ENCODE results near the gene SGO2. TPM values are rescaled to one million over a fixed set of nuclear protein-coding genes. Genes with fewer than 3 reads are reported as not detected.
A peak's percentile ranks its signal among the peaks of the same experiment; 100 is the strongest.

SGO2 gene
- total and polyA plus RNA-seq, 2 donors (not counting 1 experiment from before 2014, with no cell fraction given): 0.89 to 5.3 TPM

DNA sequence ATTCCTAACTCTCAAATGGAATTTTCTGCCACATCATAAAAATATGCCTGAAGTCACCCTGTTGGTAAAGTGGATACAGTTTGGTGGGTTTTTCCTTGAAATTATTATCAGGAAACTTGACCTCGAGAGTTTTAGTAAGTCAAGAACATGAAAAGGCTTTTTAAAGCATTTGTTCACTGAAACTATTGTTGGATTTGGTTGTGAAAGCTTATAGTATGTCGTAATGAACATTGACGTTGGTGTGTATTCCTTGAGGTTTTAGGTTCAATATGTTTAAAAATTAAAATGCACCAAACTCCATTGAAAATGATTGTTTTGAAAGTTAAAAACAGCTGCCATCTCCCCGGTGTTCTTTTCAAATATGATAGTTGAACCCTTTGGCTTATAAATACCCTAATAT, 90.6 kb downstream of the SGO2 start:
- Histone ChIP-seq H3K4me2 (replicated peaks; ENCODE audit: low read depth, low read length, poor library complexity, severe bottlenecking) (no peak overlapping the region), H3K4me3 (ENCODE audit: control extremely low read depth in 1 of 5, extremely low read depth in 1 of 5, insufficient read depth in 1 of 5, low read depth in 2 of 5, low read length in 4 of 5) (no peak overlapping the region), H3K9ac (ENCODE audit: low read length) (no peak overlapping the region), H3K9me3 (ENCODE audit: control extremely low read depth in 1 of 3, control insufficient read depth in 2 of 3, insufficient read depth in 1 of 3, low read length in 2 of 3) (no peaks in the 10 kb centered on the region), H4K20me1 (ENCODE audit: control insufficient read depth, insufficient read depth, low read length, poor library complexity, severe bottlenecking) (no peaks in the 10 kb centered on the region), H3K27ac (ENCODE audit: low read length in 2 of 2) (no peak overlapping the region), H3K4me1 (ENCODE audit: control insufficient read depth in 2 of 2, insufficient read depth in 2 of 2, low read length in 2 of 2) (peaks cover 0 to 5% of the 10 kb centered on the region in 2 donors), H2AFZ (ENCODE audit: insufficient read depth, low read depth, low read length, poor library complexity, severe bottlenecking) (no peak overlapping the region), H3K27me3 (replicated peaks in 1 of 4; ENCODE audit: control extremely low read depth in 1 of 4, control insufficient read depth in 3 of 4, insufficient read depth in 4 of 4, low read length in 3 of 4) (no peaks in the 10 kb centered on the region), H3K36me3 (replicated peaks in 1 of 2; ENCODE audit: control extremely low read depth in 1 of 2, control insufficient read depth in 1 of 2, extremely low read depth in 1 of 2, insufficient read depth in 2 of 2, low read length in 1 of 2) (no peaks in the 10 kb centered on the region), H3K79me2 (ENCODE audit: control insufficient read depth, insufficient read depth, low read length) (no peaks in the 10 kb centered on the region)
- Mint-ChIP-seq H3K9me3 (ENCODE audit: insufficient read depth) (no peaks in the 10 kb centered on the region), H3K27ac (no peak overlapping the region), H3K4me1 (peaks cover 17% of the 10 kb centered on the region), H3K4me3 (no peak overlapping the region), H3K27me3 (peaks cover 18% of the 10 kb centered on the region)
- TF ChIP-seq, protein P1, sequence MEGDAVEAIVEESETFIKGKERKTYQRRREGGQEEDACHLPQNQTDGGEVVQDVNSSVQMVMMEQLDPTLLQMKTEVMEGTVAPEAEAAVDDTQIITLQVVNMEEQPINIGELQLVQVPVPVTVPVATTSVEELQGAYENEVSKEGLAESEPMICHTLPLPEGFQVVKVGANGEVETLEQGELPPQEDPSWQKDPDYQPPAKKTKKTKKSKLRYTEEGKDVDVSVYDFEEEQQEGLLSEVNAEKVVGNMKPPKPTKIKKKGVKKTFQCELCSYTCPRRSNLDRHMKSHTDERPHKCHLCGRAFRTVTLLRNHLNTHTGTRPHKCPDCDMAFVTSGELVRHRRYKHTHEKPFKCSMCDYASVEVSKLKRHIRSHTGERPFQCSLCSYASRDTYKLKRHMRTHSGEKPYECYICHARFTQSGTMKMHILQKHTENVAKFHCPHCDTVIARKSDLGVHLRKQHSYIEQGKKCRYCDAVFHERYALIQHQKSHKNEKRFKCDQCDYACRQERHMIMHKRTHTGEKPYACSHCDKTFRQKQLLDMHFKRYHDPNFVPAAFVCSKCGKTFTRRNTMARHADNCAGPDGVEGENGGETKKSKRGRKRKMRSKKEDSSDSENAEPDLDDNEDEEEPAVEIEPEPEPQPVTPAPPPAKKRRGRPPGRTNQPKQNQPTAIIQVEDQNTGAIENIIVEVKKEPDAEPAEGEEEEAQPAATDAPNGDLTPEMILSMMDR (IDR thresholded peaks at IDR 0.05): no peak
- no peak for TF ChIP-seq EZH2 (IDR thresholded peaks at IDR 0.05; ENCODE audit: borderline replicate concordance, insufficient read depth, low read depth, low read length, poor library complexity, severe bottlenecking)
- 88% methylated on average over 1 of the region's 4 CpGs for WGBS (ENCODE audit: insufficient coverage)
- intact Hi-C loops (cut with micrococcal nuclease): no loop called here
- no peak for ATAC-seq (ENCODE audit: low read depth)
- no peak for DNase-seq
- POLR2A ChIA-PET: no interaction called here
- CTCF ChIA-PET: no interaction called here

DNA sequence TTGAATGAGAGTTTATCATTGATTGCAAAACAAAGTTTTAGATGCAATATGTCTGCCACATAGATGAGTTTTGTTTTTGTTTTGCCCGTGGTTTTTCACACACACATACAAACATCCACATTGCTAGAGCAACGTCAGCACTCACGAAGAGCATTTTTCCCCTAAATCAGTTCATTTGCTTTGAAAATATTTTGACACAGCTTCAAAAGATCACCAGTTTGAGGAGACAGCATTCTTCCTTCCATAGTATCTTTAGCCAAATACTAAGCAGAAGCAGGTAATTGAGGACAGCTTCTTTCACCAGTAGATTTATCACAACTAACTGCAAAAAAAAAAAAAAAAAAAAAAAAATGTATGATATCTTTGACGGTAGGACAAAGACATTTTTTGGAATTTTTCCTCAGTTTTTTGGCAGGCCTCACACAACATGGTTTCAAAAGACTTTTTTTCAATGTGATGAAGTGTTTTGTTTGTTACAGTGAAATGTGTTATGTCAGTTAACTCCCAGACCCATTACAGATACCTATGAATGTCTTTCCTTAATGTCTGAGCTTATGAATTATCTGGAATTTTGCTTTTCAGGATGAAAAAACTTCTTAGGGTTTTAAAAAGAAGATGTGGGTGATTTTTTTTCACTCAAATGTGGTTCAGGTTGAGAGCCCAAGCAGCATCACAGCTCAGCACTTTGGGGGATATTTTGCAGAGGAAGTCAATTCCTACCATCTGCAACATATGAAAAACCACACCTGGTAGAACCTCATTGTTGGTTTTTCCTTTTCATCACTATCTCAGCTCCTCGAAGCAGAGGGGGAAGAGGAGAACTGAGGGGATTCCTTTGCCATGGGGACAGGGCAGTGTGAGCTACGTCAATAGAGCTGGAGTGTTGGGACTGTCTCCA, 91.4 kb downstream of the SGO2 start:
- TF ChIP-seq, protein P1 (IDR thresholded peaks at IDR 0.05): no peak
- TF ChIP-seq EZH2 (IDR thresholded peaks at IDR 0.05; ENCODE audit: borderline replicate concordance, insufficient read depth, low read depth, low read length, poor library complexity, severe bottlenecking): no peak
- H3K4me3 ChIP-seq (ENCODE audit: control extremely low read depth in 1 of 5, extremely low read depth in 1 of 5, insufficient read depth in 1 of 5, low read depth in 2 of 5, low read length in 4 of 5): no peak overlapping the region
- no peaks in the 10 kb centered on the region for H3K9me3 Mint-ChIP-seq (ENCODE audit: insufficient read depth)
- POLR2A ChIA-PET: no interaction called here
- H3K27ac Mint-ChIP-seq: no peak overlapping the region
- H3K9me3 ChIP-seq (ENCODE audit: control extremely low read depth in 1 of 3, control insufficient read depth in 2 of 3, insufficient read depth in 1 of 3, low read length in 2 of 3): no peaks in the 10 kb centered on the region
- no peak overlapping the region for H2AFZ ChIP-seq (ENCODE audit: insufficient read depth, low read depth, low read length, poor library complexity, severe bottlenecking)
- intact Hi-C loops (cut with micrococcal nuclease): no loop called here
- H3K4me1 ChIP-seq (ENCODE audit: control insufficient read depth in 2 of 2, insufficient read depth in 2 of 2, low read length in 2 of 2): peaks cover 0 to 5% of the 10 kb centered on the region in 2 donors
- H3K4me3 Mint-ChIP-seq: no peak overlapping the region
- 95% methylated on average over 2 of the region's 6 CpGs for WGBS (ENCODE audit: insufficient coverage)
- H3K27me3 Mint-ChIP-seq: peaks cover 17% of the 10 kb centered on the region
- H4K20me1 ChIP-seq (ENCODE audit: control insufficient read depth, insufficient read depth, low read length, poor library complexity, severe bottlenecking): no peaks in the 10 kb centered on the region
- DNase-seq: peak; percentile 9
- H3K9ac ChIP-seq (ENCODE audit: low read length): no peak overlapping the region
- H3K79me2 ChIP-seq (ENCODE audit: control insufficient read depth, insufficient read depth, low read length): no peaks in the 10 kb centered on the region
- H3K36me3 ChIP-seq (replicated peaks in 1 of 2; ENCODE audit: control extremely low read depth in 1 of 2, control insufficient read depth in 1 of 2, extremely low read depth in 1 of 2, insufficient read depth in 2 of 2, low read length in 1 of 2): no peaks in the 10 kb centered on the region
- no peak for ATAC-seq (ENCODE audit: low read depth)
- CTCF ChIA-PET: no interaction called here
- no peak overlapping the region for H3K27ac ChIP-seq (ENCODE audit: low read length in 2 of 2)
- H3K27me3 ChIP-seq (replicated peaks in 1 of 4; ENCODE audit: control extremely low read depth in 1 of 4, control insufficient read depth in 3 of 4, insufficient read depth in 4 of 4, low read length in 3 of 4): no peaks in the 10 kb centered on the region
- peaks cover 17% of the 10 kb centered on the region for H3K4me1 Mint-ChIP-seq
- no peak overlapping the region for H3K4me2 ChIP-seq (replicated peaks; ENCODE audit: low read depth, low read length, poor library complexity, severe bottlenecking)
